Astrocyte (in vitro differentiated cells and primary cell): ENCODE data around the gene HES1.

Experiments used
- EZH2 ChIP-seq: IDR thresholded peaks from 2 replicates; pipeline ENCODE4 v1.6.1; 2012; ENCODE audit warnings: mild to moderate bottlenecking, low read length, inconsistent platforms; ENCODE audit not compliant: insufficient read depth
- TF ChIP-seq, protein P1 (sequence below): IDR thresholded peaks from 2 replicates; pipeline ENCODE4 v1.5.1; 2011; ENCODE audit warnings: low read depth, mild to moderate bottlenecking, inconsistent platforms, low read length, moderate library complexity; ENCODE audit not compliant: insufficient read depth

DNA sequence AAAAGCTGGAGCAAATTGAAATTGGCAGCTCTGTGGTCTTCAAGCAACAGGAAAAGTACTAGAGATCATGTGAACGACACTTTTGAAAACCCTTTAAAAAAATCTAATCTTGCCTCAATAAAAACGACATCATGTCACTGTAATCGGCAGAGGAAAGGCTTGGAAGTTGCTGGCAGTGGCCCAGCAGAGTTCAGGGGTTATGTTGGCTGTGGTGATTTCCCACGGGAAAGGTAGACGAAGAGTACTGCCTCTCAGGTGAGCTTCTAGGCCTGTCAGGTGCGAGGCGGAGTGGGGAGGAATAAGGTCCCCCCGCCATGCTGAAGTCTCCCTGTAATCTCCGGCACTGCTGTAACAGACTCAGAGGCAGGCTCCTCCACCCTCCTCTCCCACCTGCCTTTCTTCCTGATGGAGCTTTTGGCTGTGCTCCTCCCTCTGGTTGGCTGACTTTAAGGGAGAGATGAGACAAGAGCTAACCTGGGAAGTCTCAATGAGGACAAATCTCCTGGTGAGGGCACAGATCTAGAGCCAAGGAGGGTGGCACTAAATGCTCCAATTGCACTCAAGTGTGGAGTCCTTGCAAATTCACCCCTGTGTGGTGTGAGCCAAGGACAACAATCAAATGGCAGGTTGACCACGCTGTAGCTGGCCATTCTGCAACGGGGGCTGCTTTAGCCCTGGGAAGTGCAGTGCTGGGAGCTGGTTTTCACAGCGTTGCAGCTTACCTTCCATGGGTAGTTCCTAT is 18.7 kb upstream of the HES1 start:
- TF ChIP-seq, protein P1, sequence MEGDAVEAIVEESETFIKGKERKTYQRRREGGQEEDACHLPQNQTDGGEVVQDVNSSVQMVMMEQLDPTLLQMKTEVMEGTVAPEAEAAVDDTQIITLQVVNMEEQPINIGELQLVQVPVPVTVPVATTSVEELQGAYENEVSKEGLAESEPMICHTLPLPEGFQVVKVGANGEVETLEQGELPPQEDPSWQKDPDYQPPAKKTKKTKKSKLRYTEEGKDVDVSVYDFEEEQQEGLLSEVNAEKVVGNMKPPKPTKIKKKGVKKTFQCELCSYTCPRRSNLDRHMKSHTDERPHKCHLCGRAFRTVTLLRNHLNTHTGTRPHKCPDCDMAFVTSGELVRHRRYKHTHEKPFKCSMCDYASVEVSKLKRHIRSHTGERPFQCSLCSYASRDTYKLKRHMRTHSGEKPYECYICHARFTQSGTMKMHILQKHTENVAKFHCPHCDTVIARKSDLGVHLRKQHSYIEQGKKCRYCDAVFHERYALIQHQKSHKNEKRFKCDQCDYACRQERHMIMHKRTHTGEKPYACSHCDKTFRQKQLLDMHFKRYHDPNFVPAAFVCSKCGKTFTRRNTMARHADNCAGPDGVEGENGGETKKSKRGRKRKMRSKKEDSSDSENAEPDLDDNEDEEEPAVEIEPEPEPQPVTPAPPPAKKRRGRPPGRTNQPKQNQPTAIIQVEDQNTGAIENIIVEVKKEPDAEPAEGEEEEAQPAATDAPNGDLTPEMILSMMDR = no peak
- no peak for TF ChIP-seq EZH2
